ENCODE measurements around the gene FHL1. TPM values are rescaled to one million over a fixed set of nuclear protein-coding genes. Genes with fewer than 3 reads are reported as not detected.

FHL1 gene
- total RNA-seq, 1 experiment from 2014 or later: 15.8 TPM

DNA sequence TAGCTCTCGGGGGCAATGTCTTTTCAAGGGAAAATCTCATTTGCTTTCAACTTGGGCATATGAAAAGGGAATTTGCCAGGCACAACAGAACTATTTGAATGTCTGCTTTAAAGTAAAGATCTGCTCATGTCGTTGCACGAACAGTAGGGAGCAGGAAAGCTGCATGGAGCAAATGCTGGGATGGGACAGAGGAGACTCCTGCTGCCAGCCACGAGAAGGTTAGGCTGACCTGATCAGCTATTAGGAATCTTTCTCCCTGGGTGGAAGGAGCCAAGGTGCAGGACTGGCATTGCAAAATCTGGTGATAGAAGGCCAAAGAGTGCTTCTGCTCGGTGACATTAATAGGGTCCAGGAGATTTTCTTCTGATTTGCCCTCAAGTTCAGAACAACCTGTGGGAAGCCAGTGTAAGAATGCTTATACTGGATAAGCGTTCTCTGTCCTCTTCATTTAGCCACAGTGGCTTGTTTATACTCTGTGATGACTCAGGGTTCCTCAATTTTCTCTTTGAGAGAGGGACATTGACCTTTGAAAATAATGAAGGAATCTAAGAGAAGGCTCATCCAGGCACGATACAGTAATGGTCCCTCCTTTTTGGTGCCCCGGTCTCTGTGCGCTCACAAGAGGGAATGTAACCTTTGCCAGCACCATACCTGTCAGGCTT, 22.9 kb downstream of the FHL1 start:
- peak; percentile 58 for DNase-seq (ENCODE audit: low read depth, low spot score)
- in situ Hi-C loops (cut with HindIII; ENCODE audit: low pct_unique_long_range_greater_than_20kb, low sequenced_read_pairs): no loop called here

DNA sequence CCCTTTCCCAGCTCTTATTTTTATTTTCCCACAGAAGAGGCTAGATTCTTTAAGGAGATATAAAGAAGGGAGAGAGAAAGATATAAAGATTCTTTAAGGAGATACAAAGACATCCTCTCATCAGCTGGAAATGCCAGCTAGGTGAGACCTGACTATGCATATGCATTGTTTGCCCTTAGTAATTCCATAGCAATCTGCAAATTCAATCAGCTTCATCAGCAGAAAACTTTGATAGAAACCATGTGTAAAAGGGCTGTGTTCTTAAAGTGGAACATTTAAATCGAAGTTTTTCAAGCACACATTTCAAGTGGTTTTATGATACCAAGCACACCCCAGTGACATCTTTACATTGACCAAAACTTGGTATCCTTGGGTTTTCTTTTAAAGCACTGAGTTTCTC, 24.1 kb downstream of the FHL1 start:
- in situ Hi-C loops (cut with HindIII; ENCODE audit: low pct_unique_long_range_greater_than_20kb, low sequenced_read_pairs): no loop called here
- no peak for DNase-seq (ENCODE audit: low read depth, low spot score)

DNA sequence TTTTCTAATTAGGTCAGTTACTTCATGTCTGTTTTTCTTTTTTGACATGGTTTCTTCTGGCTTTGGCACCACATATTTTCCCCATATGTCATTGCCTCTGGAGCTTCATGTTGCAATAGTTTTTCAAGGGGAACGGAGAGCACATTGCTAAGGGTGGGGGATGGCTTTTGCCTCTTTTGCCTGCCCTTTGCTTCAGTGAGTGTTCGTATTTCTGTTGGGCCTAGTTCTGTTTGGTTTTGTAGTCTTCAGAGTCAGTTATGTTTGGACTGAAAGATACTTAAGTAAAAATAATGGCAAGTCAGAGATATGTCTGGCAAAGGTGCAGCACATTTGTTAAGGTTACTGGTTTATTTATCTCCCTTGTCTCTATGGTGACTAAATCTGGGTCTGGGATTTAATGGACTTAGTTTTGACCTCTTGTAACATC, 29.1 kb downstream of the FHL1 start:
- DNase-seq (ENCODE audit: low read depth, low spot score): no peak
- in situ Hi-C loops (cut with HindIII; ENCODE audit: low pct_unique_long_range_greater_than_20kb, low sequenced_read_pairs): no loop called here

DNA sequence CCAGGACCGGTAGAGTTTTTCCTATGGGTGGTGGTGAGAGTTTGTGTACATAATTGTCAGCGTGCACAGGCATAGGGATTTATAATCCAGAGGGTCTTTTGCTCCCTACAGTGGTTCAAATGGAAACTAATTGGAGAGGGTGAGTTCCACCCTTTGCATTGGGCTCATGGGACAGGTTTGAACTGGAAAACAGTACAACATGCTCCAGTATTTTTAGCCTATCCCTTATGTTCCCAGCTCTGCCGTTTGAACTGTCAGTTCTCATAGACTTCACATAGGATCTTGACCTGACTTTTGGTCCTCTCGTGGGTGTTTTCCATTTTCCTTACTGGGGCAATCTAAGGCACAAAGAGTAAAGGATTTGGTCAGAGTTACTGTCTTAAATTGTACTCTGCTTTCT, 31.8 kb downstream of the FHL1 start:
- no peak for DNase-seq (ENCODE audit: low read depth, low spot score)
- in situ Hi-C loops (cut with HindIII; ENCODE audit: low pct_unique_long_range_greater_than_20kb, low sequenced_read_pairs): no loop called here

DNA sequence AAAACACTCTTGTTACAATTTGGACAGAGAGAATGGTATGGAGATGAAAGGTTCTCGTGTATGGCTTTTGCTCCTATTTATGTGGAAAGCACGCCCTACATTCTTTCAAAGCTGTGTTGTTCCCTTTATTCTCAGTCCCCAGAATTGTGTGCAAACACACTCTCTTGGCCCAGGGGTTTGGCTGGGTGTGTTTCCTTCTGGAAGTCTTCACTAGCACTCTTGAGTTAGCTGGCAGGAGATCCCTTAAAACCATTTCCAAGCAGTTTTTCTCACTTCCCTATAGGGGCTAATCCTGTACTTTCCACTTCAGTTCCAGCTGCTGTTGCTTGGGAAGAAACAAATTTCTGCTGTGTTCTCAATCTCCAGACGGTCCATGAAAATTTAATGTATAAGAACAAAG, 35.1 kb downstream of the FHL1 start:
- DNase-seq (ENCODE audit: low read depth, low spot score): no peak

DNA sequence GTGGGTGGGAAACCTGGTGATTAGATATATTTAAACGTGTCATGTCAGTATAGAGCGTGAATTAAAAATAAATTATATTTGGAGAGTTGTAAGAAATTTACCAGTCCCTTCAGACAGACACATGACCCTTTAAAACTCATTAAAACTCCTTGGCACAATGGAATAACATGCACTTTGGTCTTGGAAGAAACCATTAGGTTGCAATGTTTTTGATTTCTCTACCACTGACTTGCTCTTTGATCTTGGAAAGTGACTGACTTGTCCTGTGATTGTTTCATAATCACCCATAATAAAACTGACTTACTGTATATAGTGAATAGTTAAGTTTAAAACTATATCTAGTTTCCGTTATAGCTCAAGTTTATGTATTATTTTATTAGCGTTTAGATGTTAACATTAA, 35.8 kb downstream of the FHL1 start:
- no peak for DNase-seq (ENCODE audit: low read depth, low spot score)
- in situ Hi-C loops (cut with HindIII; ENCODE audit: low pct_unique_long_range_greater_than_20kb, low sequenced_read_pairs): no loop called here

More for the DNA sequence above, 35.1 kb downstream of the FHL1 start:
- in situ Hi-C loops (cut with HindIII; ENCODE audit: low pct_unique_long_range_greater_than_20kb, low sequenced_read_pairs): no loop called here

DNA sequence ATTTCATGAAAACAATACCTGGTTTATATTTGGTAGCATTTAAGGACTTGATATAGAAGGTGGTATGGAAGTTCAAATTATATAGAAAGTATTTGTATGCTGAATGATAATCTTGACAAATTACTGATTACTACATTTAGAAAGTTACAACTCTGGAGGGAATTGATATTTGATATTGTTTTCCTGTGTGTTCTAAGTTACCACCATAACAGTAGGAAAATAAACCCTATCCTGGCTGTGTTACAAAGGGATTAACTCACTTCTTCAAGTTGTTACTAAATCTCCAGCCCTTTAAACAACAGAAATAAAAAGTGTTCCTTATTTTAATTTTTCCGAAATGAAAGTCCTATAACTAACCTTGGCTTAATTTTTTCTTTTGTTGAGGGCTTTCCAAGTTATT, 36.6 kb downstream of the FHL1 start:
- in situ Hi-C loops (cut with HindIII; ENCODE audit: low pct_unique_long_range_greater_than_20kb, low sequenced_read_pairs): no loop called here

DNA sequence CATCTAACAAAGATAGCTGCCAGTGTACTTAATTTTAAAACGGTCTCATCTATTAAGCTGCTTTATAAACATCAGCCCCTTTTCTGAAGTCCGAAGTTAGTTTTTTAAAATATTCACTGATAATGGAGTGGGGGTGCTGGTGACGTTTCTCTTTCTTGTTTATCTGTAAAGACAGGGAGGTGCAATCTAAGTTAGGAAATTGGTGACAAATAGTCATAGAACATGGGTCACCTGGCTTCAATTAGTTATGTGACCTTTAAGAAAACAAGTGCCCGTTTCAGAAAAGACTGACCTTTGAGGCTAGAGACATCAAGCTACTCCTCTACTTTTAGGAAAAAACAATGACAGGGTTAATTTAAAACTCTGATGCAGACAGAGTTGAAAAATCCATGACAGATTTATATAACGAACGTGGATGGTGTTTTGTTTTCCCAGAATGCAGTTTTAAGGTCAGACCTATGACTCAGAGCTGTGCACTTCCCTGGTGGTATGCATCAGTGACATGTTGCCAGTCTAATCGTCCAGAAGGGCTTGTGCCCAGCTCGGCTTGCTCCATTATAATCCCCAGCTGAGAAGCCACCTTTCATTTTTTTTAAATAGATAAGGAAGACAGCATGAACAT, 38.2 kb downstream of the FHL1 start:
- in situ Hi-C loops (cut with HindIII; ENCODE audit: low pct_unique_long_range_greater_than_20kb, low sequenced_read_pairs): no loop called here
- DNase-seq (ENCODE audit: low read depth, low spot score): peak; percentile 88

More for the DNA sequence above, 36.6 kb downstream of the FHL1 start:
- DNase-seq (ENCODE audit: low read depth, low spot score): no peak

DNA sequence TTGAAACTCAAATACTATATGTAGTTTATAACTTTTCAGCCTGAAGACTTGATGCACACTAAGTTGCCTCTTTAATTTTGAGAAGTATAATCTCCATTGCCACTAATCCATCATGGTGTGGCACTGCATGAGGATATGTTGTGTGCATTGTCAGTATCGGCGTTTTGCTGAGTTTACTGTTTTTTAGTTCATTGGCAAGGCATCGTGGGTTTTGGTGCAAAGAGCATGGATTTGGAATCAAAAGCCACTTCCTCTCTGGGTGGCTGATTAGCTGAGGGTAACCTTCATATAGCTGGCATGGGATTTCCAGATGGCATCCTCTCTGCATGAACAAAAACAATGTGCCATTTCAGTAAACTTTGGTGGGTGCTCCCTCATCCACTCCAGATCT, 38.7 kb downstream of the FHL1 start:
- in situ Hi-C loops (cut with HindIII; ENCODE audit: low pct_unique_long_range_greater_than_20kb, low sequenced_read_pairs): no loop called here
- DNase-seq (ENCODE audit: low read depth, low spot score): no peak

DNA sequence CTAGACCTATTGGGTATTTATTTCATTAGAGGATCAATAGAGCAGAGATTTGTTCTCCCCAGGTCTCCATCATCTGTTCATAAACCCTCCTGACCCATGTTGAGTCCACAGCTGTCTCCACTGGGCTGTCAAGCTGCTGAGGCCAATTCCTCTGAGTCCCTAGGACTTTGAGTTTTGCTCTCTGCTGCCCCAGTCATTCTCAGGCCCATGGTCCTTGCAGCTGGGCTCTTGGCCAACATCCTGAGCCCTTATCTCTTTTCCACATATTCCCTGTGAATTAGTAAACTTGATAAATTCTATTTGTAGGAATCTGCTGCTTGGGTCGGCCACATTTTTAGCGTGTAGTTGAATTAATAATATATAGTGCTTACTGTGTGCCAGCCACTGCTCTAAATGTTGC, 41.9 kb downstream of the FHL1 start:
- DNase-seq (ENCODE audit: low read depth, low spot score): no peak
- in situ Hi-C loops (cut with HindIII; ENCODE audit: low pct_unique_long_range_greater_than_20kb, low sequenced_read_pairs): no loop called here

DNA sequence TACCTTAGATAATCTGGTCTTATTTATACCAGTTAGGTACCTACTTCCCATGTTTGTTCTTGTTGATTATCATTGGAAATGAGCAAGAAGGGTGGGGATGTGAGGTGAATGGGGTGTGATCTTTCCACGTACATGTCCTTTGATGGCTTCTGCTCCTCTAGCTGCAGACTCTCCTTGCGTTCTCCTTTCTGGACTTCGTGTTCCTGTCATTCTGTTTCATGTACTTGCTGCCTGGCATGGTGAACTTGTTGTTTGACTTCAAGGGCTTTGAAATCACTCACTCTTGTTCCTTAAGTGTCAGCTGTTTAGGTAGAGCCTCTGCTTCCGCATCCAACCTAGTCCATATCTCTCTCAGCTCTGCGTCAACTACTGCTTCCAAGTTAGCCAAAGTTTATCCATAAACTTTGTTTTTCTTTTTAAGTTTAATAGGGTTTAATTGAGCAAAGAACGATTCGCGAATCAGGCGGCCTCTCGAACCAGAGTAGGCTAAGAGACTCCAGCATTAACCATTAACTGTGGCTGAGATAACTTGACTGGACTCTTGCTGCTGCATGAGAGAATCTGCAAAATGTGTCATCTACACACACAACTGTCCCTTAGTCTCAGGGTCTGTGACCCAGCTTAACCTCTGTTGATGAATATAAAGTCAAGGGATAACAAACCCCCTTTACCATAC, 42.8 kb downstream of the FHL1 start:
- in situ Hi-C loops (cut with HindIII; ENCODE audit: low pct_unique_long_range_greater_than_20kb, low sequenced_read_pairs): no loop called here
- no peak for DNase-seq (ENCODE audit: low read depth, low spot score)

DNA sequence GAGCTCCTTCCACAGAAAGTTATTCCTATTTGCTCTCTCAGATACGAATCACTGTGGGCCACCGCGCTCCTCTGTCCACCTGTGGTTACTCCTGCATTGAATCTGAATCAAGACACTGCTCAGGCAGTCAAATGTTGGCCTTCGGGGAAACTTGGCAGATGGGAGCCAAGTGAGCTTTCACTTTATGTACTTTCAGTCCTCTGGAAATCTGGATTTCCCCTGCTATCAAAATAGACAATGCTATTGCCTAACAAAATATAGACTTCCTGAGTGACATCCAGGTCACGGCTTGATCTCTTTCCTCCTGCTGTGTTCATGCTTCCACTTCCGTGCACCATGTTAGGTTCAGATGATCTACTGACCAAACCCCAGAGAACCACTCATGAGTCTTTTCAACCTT, 43.8 kb downstream of the FHL1 start:
- DNase-seq (ENCODE audit: low read depth, low spot score): no peak

DNA sequence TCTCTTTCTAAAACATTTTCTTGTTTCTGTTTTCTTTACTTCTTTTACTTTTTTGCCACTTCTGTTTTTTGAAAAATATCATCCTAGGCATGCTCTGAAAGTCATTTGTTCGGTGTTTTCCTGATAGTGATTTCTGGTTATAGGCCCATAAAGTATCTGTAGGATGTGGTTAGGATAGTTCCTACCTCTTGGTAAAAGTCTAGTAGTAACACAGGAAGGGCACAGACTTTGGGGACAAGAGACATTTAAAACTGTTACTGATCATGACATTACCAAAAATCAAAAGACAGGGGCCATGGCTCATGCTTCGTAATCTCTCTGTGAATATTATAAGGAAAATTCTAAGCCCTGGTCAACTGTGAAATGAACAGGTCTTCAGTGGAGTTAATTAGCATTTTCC, 44.8 kb downstream of the FHL1 start:
- in situ Hi-C loops (cut with HindIII; ENCODE audit: low pct_unique_long_range_greater_than_20kb, low sequenced_read_pairs): no loop called here
- DNase-seq (ENCODE audit: low read depth, low spot score): no peak

More for the DNA sequence above, 43.8 kb downstream of the FHL1 start:
- in situ Hi-C loops (cut with HindIII; ENCODE audit: low pct_unique_long_range_greater_than_20kb, low sequenced_read_pairs): no loop called here

DNA sequence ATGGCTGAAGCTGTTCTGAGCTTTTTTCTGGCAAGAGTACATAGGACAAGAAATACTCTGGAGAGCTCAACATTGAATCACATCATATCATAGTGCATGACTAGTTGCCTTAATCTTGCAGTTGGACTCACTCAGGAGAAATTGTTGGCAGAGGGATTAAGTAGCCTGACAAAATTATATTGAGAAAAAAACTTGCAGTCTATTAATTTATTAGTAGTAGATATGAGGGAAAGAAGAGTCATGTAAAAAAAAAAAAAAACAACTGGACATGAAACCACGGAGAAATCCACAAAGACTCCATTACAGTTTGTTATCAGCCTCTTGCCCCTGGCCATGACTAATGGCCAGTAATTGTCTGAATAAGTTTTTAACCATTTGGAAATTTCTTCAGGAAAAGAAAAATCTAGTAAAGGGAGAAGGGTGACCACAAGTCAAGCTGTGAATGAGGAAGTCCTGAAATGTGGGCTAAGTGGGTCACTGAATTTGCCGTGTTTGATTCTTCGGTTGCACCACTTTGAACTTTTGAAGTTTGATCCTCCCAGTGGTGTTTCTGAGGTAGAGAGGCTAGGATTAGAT, 45.6 kb downstream of the FHL1 start:
- in situ Hi-C loops (cut with HindIII; ENCODE audit: low pct_unique_long_range_greater_than_20kb, low sequenced_read_pairs): no loop called here
- DNase-seq (ENCODE audit: low read depth, low spot score): no peak

DNA sequence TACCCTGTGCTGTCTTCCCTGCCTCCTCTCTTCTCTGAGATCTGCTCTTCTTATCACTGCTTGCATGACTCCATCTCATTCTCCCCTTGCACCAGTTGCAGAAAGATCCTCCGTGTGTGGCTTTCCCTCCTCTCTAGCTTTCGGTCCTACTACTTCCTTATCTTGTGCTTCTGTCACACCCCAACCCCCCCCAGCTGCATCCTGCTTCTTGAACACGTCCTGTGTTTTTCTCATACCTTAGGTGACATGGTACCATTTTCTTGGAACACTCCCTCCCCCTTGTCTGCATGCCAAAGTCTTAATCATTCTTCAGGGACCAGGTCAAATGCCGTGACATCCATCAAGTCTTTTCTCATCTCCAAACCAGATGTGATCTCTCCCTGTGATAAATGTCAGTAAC, 46.4 kb downstream of the FHL1 start:
- DNase-seq (ENCODE audit: low read depth, low spot score): no peak
- in situ Hi-C loops (cut with HindIII; ENCODE audit: low pct_unique_long_range_greater_than_20kb, low sequenced_read_pairs): no loop called here

DNA sequence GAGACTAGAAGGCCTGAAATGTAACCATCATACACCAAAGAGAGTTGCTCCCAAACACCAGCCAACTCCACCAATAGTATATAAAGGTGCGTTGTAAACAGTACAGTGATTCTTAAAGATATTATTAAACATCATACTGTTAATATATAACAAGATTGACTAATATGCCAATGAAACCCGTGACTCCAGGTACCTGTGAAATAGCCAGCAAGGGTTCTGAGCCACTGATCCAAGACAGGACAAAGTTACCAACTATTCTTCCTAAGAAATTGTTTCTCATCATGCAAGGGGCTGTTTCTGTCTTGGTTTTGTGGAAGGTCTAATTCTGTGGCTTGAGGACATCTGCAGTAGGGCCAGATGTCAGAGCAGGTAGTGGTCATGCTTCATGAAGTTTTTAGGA, 47.2 kb downstream of the FHL1 start:
- no peak for DNase-seq (ENCODE audit: low read depth, low spot score)
- in situ Hi-C loops (cut with HindIII; ENCODE audit: low pct_unique_long_range_greater_than_20kb, low sequenced_read_pairs): no loop called here

DNA sequence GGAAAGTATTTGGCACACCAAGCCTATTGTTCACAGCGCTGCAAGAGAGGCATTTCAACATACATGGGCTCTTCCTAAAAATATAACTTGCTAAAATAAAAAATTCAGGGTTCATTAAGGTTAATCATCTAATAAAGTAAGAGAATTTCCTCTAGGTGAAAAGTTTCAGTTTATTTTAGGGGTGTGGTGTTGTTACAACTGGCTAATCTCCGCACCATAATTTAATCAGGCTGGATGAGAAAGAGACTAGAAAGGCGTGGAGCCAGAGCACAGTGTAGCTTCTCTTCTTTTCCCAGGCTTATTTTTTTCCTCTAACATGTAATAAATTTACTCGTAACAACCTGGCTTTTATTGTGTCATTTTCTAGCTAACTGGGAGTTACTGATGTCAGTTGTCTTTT, 47.9 kb downstream of the FHL1 start:
- DNase-seq (ENCODE audit: low read depth, low spot score): no peak
- in situ Hi-C loops (cut with HindIII; ENCODE audit: low pct_unique_long_range_greater_than_20kb, low sequenced_read_pairs): no loop called here

DNA sequence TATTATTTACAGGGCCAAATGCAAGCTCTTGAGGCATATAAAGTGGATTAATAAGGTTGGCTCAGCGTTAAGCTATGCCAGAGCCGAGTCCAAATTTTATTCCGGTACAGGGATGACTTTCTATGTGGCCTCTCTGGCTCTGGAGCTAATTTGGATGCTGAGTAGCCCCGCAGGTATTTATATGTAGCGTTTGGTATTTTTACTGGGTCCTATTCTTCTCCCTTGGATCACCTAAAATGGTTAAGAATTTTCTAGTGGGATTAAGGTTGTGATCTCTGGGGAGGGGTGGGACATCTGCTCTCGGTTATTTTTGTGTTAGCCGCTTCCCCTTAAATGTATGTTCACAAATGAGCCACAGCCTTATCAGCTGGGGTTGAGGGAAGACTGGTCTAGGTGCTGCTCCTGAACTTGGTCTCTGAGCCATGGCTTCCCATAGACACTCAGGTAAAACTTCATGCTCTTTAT, 49.4 kb downstream of the FHL1 start:
- DNase-seq (ENCODE audit: low read depth, low spot score): no peak
- in situ Hi-C loops (cut with HindIII; ENCODE audit: low pct_unique_long_range_greater_than_20kb, low sequenced_read_pairs): no loop called here

DNA sequence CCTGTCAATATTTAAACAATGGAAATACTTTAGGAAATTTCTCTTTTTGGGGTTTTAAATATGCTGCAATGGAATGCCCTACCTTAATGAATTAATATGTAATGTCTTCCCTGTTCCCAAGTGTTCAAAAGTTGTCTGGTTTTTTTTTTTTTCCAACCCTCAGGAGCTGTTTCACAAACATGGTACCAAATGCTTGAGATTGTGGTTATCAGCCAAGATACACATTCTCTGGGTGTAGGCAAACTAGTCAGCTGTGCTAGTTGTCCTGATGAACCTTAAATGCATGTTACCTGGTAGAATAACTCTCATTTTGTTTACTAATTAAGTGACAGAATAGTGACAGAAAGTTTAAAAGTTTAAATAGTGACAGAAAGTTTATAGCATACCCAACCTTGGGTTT, 50.7 kb downstream of the FHL1 start:
- in situ Hi-C loops (cut with HindIII; ENCODE audit: low pct_unique_long_range_greater_than_20kb, low sequenced_read_pairs): no loop called here
- DNase-seq (ENCODE audit: low read depth, low spot score): no peak
